K562 (cell line): ENCODE results near the gene RAD54L. TPM values are rescaled to one million over a fixed set of nuclear protein-coding genes. Genes with fewer than 3 reads are reported as not detected.

Source experiments
- ARID1B ChIP-seq: fragments of 450-650 bp; IDR thresholded peaks from 2 replicates; pipeline ENCODE4 v1.6.1; 2016; ENCODE audit warnings: antibody characterized with exemption, mild to moderate bottlenecking, inconsistent platforms
- CXXC5 ChIP-seq: fragments of 250-450 bp; sonication (Bioruptor Pico); IDR thresholded peaks from 2 replicates; pipeline ENCODE4 v1.8.0; 2022; ENCODE audit warnings: inconsistent platforms, mild to moderate bottlenecking, moderate library complexity
- DMBX1 ChIP-seq: fragments of 250-450 bp; sonication (Bioruptor Pico); IDR thresholded peaks from 2 replicates; pipeline ENCODE4 v1.8.0; 2022; ENCODE audit warnings: inconsistent platforms, mild to moderate bottlenecking, moderate library complexity, borderline replicate concordance
- ELF4 ChIP-seq: fragments of 450-650 bp; formaldehyde crosslinking; IDR thresholded peaks from 2 replicates; pipeline ENCODE4 v1.4.0; 2022; ENCODE audit warnings: missing genetic modification characterization
- HNRNPK ChIP-seq: fragments of 200-400 bp; formaldehyde crosslinking; IDR thresholded peaks from one replicate; pipeline ENCODE4 v1.6.1; 2018; ENCODE audit warnings: mild to moderate bottlenecking, low read depth, low read length; ENCODE audit not compliant: poor library complexity, severe bottlenecking
- HNRNPUL1 ChIP-seq: fragments of 200-400 bp; formaldehyde crosslinking; IDR thresholded peaks from 2 replicates; pipeline ENCODE4 v1.6.1; 2017; ENCODE audit warnings: low read length
- KLF10 ChIP-seq: fragments of 250-450 bp; sonication (Bioruptor Pico); IDR thresholded peaks from 2 replicates; pipeline ENCODE4 v1.6.1; 2021; ENCODE audit warnings: matching md5 sums
- MAZ ChIP-seq, 2 experiments: fragments of 450-650 bp in 1 of 2; sonication (generic) in 1 of 2; formaldehyde crosslinking; IDR thresholded peaks in 1 of 2; conservative IDR thresholded peaks in 1 of 2; 2 replicates each; pipeline versions ENCODE4 v1.4.0 to v1.5.0; 2020; ENCODE audit warnings: mild to moderate bottlenecking in 1 of 2, missing genetic modification reagents in 1 of 2
- PURB ChIP-seq: sonication (generic); formaldehyde crosslinking; IDR thresholded peaks from 2 replicates; pipeline ENCODE4 v1.9.0; 2021; ENCODE audit warnings: low read depth, mild to moderate bottlenecking, missing genetic modification reagents
- RBM34 ChIP-seq: fragments of 200-400 bp; formaldehyde crosslinking; IDR thresholded peaks from 2 replicates; pipeline ENCODE4 v1.6.1; 2018; ENCODE audit warnings: low read length, borderline replicate concordance; ENCODE audit not compliant: insufficient read depth
- SRF ChIP-seq, 2 experiments: fragments of 250-450, 450-650 bp in 1 of 2; sonication (Bioruptor Pico) in 1 of 2; sonication (generic) in 1 of 2; formaldehyde crosslinking; IDR thresholded peaks; 2 replicates each; pipeline versions ENCODE4 v1.5.0 to v1.5.1; 2020 to 2022; ENCODE audit warnings: mild to moderate bottlenecking in 1 of 2, missing genetic modification reagents in 1 of 2
- TEAD1 ChIP-seq, 2 experiments: fragments of 450-650 bp in 1 of 2; sonication (generic) in 1 of 2; formaldehyde crosslinking; IDR thresholded peaks; 2 replicates each; pipeline versions ENCODE4 v1.4.0 to v1.8.0; 2020 to 2022; ENCODE audit warnings: mild to moderate bottlenecking in 2 of 2, missing genetic modification reagents in 1 of 2
- U2AF2 ChIP-seq: fragments of 200-400 bp; formaldehyde crosslinking; optimal IDR thresholded peaks from 2 replicates; pipeline ENCODE3; 2017; ENCODE audit warnings: low read depth, mild to moderate bottlenecking, low read length
- ZKSCAN8 ChIP-seq: fragments of 200-800 bp; sonication (Bioruptor generic); IDR thresholded peaks from 2 replicates; pipeline ENCODE4 v1.6.1; 2016; ENCODE audit warnings: missing genetic modification characterization, missing compliant biosample characterization
- ZNF224 ChIP-seq: sonication (generic); formaldehyde crosslinking; IDR thresholded peaks from 2 replicates; pipeline ENCODE4 v1.8.0; 2022; ENCODE audit warnings: mild to moderate bottlenecking, missing genetic modification reagents
- polyA plus RNA-seq, 8 experiments: library from polyadenylated mRNA; depleted of rRNA in 4 of 8; stranded (reverse) in 5 of 8; unstranded in 3 of 8; fragments of >200 nt; fragmentation: Nextera tagmentation in 2 of 8; fragmentation: Illumina TruSeq in 1 of 8; extraction: Ambion mirVana in 2 of 8; extraction: Trizol in 1 of 8; gene quantifications; 2 replicates each; pipeline versions ENCODE4 v1.2.1 to v1.2.3, GENCODE V29; 2011 to 2014; ENCODE audit warnings: inconsistent platforms in 1 of 8, missing spikeins in 1 of 8
- total RNA-seq, 7 experiments: library from RNA; depleted of rRNA in 6 of 7; stranded (reverse); fragments of >200 nt in 6 of 7; fragmentation: Illumina TruSeq in 2 of 7; extraction: Trizol in 2 of 7; gene quantifications; 2 replicates each; pipeline versions ENCODE4 v1.2.1 to v1.2.3, GENCODE V29; 2011 to 2021; ENCODE audit warnings: low replicate concordance in 1 of 7
- TF ChIP-seq, protein P1 (sequence below), 2 experiments: IDR thresholded peaks in 1 of 2; conservative IDR thresholded peaks in 1 of 2; 2 replicates each; pipeline ENCODE4 v1.6.1; 2016; ENCODE audit warnings: low read depth in 2 of 2, mild to moderate bottlenecking in 1 of 2, missing compliant biosample characterization in 1 of 2, missing genetic modification characterization in 1 of 2, moderate library complexity in 1 of 2
- TF ChIP-seq, protein P2 (sequence below): fragments of 250-450 bp; sonication (Bioruptor Pico); IDR thresholded peaks from 2 replicates; pipeline ENCODE4 v1.5.0; 2022; ENCODE audit warnings: mild to moderate bottlenecking
- TF ChIP-seq, protein P3 (sequence below): fragments of 250-450 bp; sonication (Bioruptor Pico); IDR thresholded peaks from 2 replicates; pipeline ENCODE4 v1.8.0; 2022; ENCODE audit warnings: moderate library complexity, mild to moderate bottlenecking, inconsistent platforms

The RAD54L gene
- total and polyA plus RNA-seq, 9 of the 15 experiments (the other 6 are each of a cell fraction or from before 2014, with no cell fraction given), result 17.9 to 92.3 (median 37.5) TPM

DNA sequence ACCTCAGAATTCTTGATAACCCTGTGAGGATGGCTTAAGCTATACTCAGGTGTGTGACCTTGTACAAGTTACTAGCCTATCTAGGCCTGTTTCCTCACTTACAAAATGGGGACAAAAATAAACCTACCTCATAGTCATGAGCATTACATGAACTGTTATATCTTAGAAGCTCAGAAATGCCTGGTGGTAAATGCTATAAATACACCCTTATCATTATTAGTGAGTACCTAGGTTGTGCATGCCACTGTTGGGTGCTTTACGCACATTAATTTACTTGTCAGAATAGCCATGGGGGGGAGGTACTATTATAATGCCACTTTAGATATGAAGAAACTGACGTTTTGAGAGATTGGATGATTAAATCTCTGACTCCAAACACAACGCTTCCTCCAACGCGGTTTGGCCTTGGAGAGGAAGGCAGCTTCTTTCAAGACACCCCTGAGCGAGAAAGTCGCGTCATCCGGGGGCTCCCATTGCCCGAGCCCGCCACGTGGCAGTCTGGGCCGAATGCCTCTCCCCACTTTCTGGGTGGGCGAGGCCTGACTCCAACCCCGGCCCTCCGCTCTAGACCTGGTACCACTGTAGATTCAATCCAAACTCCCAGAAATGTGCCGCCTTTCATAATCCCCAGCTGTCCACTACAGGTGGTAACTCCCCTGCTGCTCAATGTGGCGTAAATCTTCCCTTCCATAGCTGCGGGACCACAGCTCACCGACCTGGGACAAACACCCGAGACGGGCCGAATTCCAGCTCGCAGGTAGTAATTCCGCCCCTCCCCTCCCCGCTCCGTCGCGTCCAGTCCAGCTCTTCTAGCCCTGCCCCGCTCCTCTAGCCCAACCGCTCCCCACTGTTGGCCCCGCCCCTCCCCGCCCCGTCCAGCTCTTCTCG is 771 bp upstream of the RAD54L start (continued):
- TF ChIP-seq, protein P1, sequence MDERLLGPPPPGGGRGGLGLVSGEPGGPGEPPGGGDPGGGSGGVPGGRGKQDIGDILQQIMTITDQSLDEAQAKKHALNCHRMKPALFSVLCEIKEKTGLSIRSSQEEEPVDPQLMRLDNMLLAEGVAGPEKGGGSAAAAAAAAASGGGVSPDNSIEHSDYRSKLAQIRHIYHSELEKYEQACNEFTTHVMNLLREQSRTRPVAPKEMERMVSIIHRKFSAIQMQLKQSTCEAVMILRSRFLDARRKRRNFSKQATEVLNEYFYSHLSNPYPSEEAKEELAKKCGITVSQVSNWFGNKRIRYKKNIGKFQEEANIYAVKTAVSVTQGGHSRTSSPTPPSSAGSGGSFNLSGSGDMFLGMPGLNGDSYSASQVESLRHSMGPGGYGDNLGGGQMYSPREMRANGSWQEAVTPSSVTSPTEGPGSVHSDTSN (CRISPR knock-in tag; IDR thresholded peaks at IDR 0.05; ENCODE audit: low read depth), result no peak
- TF ChIP-seq, protein P1 (tag; conservative IDR thresholded peaks at IDR 0.05; ENCODE audit: low read depth), result peak; percentile 60
- TF ChIP-seq SRF (CRISPR knock-in tag; IDR thresholded peaks at IDR 0.05) (0 out of 4 replicates have a peak, but pooled peaks of 1 of the 2 experiments have one; percentile 43), KLF10 (CRISPR knock-in tag) (no peak), ELF4 (CRISPR knock-in tag) (peak; percentile 84), ZNF224 (CRISPR knock-in tag) (no peak), HNRNPUL1 (no peak), MAZ (CRISPR knock-in tag; conservative IDR thresholded peaks at IDR 0.05 in 1 of 2, IDR thresholded peaks at IDR 0.05 in 1 of 2) (peak; percentile 53 to 72), U2AF2 (no peak), RBM34 (no peak), PURB (0 out of 2 replicates have a peak, but pooled peaks have one; percentile 70), ZKSCAN8 (CRISPR knock-in tag) (no peak), ARID1B (peak; percentile 42; the same call in 1 of the 2 replicates), HNRNPK (no peak), DMBX1 (CRISPR knock-in tag) (0 out of 2 replicates have a peak, but pooled peaks have one; percentile 39), TEAD1 (CRISPR knock-in tag; IDR thresholded peaks at IDR 0.05) (peak; percentile 52 to 71; a peak in 1 of 4 replicates), CXXC5 (CRISPR knock-in tag) (peak; percentile 19)
- TF ChIP-seq, protein P2, sequence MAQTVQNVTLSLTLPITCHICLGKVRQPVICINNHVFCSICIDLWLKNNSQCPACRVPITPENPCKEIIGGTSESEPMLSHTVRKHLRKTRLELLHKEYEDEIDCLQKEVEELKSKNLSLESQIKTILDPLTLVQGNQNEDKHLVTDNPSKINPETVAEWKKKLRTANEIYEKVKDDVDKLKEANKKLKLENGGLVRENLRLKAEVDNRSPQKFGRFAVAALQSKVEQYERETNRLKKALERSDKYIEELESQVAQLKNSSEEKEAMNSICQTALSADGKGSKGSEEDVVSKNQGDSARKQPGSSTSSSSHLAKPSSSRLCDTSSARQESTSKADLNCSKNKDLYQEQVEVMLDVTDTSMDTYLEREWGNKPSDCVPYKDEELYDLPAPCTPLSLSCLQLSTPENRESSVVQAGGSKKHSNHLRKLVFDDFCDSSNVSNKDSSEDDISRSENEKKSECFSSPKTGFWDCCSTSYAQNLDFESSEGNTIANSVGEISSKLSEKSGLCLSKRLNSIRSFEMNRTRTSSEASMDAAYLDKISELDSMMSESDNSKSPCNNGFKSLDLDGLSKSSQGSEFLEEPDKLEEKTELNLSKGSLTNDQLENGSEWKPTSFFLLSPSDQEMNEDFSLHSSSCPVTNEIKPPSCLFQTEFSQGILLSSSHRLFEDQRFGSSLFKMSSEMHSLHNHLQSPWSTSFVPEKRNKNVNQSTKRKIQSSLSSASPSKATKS (CRISPR knock-in tag), result no peak
- TF ChIP-seq, protein P3, sequence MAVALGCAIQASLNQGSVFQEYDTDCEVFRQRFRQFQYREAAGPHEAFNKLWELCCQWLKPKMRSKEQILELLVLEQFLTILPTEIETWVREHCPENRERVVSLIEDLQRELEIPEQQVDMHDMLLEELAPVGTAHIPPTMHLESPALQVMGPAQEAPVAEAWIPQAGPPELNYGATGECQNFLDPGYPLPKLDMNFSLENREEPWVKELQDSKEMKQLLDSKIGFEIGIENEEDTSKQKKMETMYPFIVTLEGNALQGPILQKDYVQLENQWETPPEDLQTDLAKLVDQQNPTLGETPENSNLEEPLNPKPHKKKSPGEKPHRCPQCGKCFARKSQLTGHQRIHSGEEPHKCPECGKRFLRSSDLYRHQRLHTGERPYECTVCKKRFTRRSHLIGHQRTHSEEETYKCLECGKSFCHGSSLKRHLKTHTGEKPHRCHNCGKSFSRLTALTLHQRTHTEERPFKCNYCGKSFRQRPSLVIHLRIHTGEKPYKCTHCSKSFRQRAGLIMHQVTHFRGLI (CRISPR knock-in tag), result no peak
